Nephron (organoid): ENCODE results near the gene KRT75.

ENCODE experiments used
- H3K27ac Mint-ChIP-seq, 3 experiments: 2 replicates each; pipeline ENCODE4 v1.8.0; 2020; ENCODE audit warnings: mixed read lengths in 3 of 3, mild to moderate bottlenecking in 2 of 3, moderate library complexity in 1 of 3
- H3K27me3 Mint-ChIP-seq: 2 replicates; pipeline ENCODE4 v1.8.0; 2021; ENCODE audit warnings: low read depth, mild to moderate bottlenecking, moderate library complexity, mixed read lengths
- H3K36me3 Mint-ChIP-seq: 2 replicates; pipeline ENCODE4 v1.8.0; 2020; ENCODE audit warnings: low read depth, mixed read lengths
- H3K4me1 Mint-ChIP-seq: 2 replicates; pipeline ENCODE4 v1.8.0; 2020; ENCODE audit warnings: mixed read lengths
- H3K4me3 Mint-ChIP-seq, 3 experiments: 2 replicates each; pipeline ENCODE4 v1.8.0; 2020; ENCODE audit warnings: mild to moderate bottlenecking in 3 of 3, mixed read lengths in 3 of 3, moderate library complexity in 2 of 3
- H3K9me3 Mint-ChIP-seq: 2 replicates; pipeline ENCODE4 v1.8.0; 2020; ENCODE audit warnings: mixed read lengths
- CTCF ChIP-seq, 3 experiments: fragments of 200-600 bp; sonication (generic); IDR thresholded peaks; one replicate each; pipeline ENCODE4 v1.5.0; 2021; ENCODE audit warnings: antibody characterized with exemption in 3 of 3; ENCODE audit not compliant: unreplicated experiment in 3 of 3

Gene KRT75

GRCh38 chr12:52434760-52435530, 774 bp upstream of the KRT75 start:
- Mint-ChIP-seq H3K9me3 (no peaks in the 10 kb centered on the region), H3K27me3 (peaks cover 42% of the 10 kb centered on the region), H3K36me3 (no peaks in the 10 kb centered on the region), H3K27ac (no peak overlapping the region), H3K4me3 (no peak overlapping the region), H3K4me1 (no peaks in the 10 kb centered on the region)
- no peak for TF ChIP-seq CTCF (IDR thresholded peaks at IDR 0.05; ENCODE audit: unreplicated experiment in 3 of 3)

- H3K9me3 Mint-ChIP-seq, result no peaks in the 10 kb centered on the region
- no peak for TF ChIP-seq CTCF (IDR thresholded peaks at IDR 0.05; ENCODE audit: unreplicated experiment in 3 of 3)
Observed at GRCh38 chr12:52433501-52434080, 580 bp downstream of the KRT75 start.

GRCh38 chr12:52432559-52433207, 1.5 kb downstream of the KRT75 start:
- H3K4me1 Mint-ChIP-seq, result no peaks in the 10 kb centered on the region
- no peak overlapping the region for H3K4me3 Mint-ChIP-seq
- H3K27me3 Mint-ChIP-seq, result peaks cover 54% of the 10 kb centered on the region
- no peak overlapping the region for H3K27ac Mint-ChIP-seq
- H3K9me3 Mint-ChIP-seq, result no peaks in the 10 kb centered on the region
- H3K36me3 Mint-ChIP-seq, result no peaks in the 10 kb centered on the region
- TF ChIP-seq CTCF (IDR thresholded peaks at IDR 0.05; ENCODE audit: unreplicated experiment in 3 of 3), result no peak

More at GRCh38 chr12:52433501-52434080, 580 bp downstream of the KRT75 start:
- peaks cover 54% of the 10 kb centered on the region for H3K27me3 Mint-ChIP-seq
- no peak overlapping the region for H3K27ac Mint-ChIP-seq
- no peak overlapping the region for H3K4me3 Mint-ChIP-seq
- no peaks in the 10 kb centered on the region for H3K36me3 Mint-ChIP-seq
- no peaks in the 10 kb centered on the region for H3K4me1 Mint-ChIP-seq

GRCh38 chr12:52428121-52428520, 6.0 kb downstream of the KRT75 start:
- H3K4me1 Mint-ChIP-seq, result peaks cover 17% of the 10 kb centered on the region
- no peaks in the 10 kb centered on the region for H3K9me3 Mint-ChIP-seq
- H3K27me3 Mint-ChIP-seq, result peaks cover 31% of the 10 kb centered on the region
- H3K27ac Mint-ChIP-seq, result no peak overlapping the region
- H3K4me3 Mint-ChIP-seq, result no peak overlapping the region
- TF ChIP-seq CTCF (IDR thresholded peaks at IDR 0.05; ENCODE audit: unreplicated experiment in 3 of 3), result no peak
- no peaks in the 10 kb centered on the region for H3K36me3 Mint-ChIP-seq

- no peak for TF ChIP-seq CTCF (IDR thresholded peaks at IDR 0.05; ENCODE audit: unreplicated experiment in 3 of 3)
- H3K36me3 Mint-ChIP-seq, result no peaks in the 10 kb centered on the region
- H3K27me3 Mint-ChIP-seq, result peaks cover 22% of the 10 kb centered on the region
Observed at GRCh38 chr12:52427083-52427482, 7.1 kb downstream of the KRT75 start.

More at GRCh38 chr12:52427083-52427482, 7.1 kb downstream of the KRT75 start:
- Mint-ChIP-seq H3K4me3 (no peak overlapping the region), H3K4me1 (peaks cover 19% of the 10 kb centered on the region), H3K27ac (no peak overlapping the region), H3K9me3 (no peaks in the 10 kb centered on the region)
